Measurements from ENCODE around the gene HES3.

HES3 gene

GRCh38 chr1:6259491-6260362, 15.7 kb downstream of the HES3 start:
- peak overlapping the region; percentile 72 for H3K4me3 ChIP-seq (ENCODE audit: low read depth, low read length)

DNA sequence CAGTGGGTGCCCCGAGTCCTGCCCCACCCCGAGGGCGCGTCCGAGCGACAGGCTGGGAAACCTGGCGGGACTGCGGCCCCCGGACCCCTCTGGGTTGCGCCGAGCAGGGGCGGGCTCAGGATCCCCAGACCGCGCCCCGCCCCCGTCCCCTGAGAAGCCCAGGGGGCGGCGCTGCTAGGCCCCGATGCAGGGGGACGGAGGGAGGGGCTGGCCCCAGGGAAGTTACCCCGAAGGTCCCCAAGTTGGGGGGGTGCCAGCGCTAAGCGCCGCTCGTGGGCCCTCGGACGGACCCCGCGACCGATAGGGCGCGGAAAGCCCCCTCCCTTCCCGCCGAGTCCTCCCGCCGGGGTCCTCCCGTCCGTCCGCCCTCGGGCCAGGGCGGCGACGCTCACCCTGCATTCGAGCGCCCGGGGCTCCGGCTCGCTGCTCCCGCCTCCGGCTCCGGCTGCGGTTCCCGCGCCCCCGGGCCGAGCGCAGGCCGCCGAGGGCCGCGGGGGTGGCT, 16.5 kb downstream of the HES3 start:
- no peak for DNase-seq (ENCODE audit: low read depth)
- peak overlapping the region; percentile 72 for H3K4me3 ChIP-seq (ENCODE audit: low read depth, low read length)

More at GRCh38 chr1:6259491-6260362, 15.7 kb downstream of the HES3 start:
- peak; percentile 32 for DNase-seq (ENCODE audit: low read depth)

GRCh38 chr1:6260961-6261614, 17.1 kb downstream of the HES3 start, which contains the start of gene GPR153:
Gene GPR153, minus strand, starts transcription at chr1:6261098. Its CDS starts 6,193 bp downstream, at chr1:6254905.
- DNase-seq (ENCODE audit: low read depth): no peak
- H3K4me3 ChIP-seq (ENCODE audit: low read depth, low read length): peak within 1 kb of the TSS; percentile 72

- peak overlapping the region; percentile 50 for H3K4me3 ChIP-seq (ENCODE audit: low read depth, low read length)
- DNase-seq (ENCODE audit: low read depth): no peak
Measured at GRCh38 chr1:6261615-6261995, 17.6 kb downstream of the HES3 start.

DNA sequence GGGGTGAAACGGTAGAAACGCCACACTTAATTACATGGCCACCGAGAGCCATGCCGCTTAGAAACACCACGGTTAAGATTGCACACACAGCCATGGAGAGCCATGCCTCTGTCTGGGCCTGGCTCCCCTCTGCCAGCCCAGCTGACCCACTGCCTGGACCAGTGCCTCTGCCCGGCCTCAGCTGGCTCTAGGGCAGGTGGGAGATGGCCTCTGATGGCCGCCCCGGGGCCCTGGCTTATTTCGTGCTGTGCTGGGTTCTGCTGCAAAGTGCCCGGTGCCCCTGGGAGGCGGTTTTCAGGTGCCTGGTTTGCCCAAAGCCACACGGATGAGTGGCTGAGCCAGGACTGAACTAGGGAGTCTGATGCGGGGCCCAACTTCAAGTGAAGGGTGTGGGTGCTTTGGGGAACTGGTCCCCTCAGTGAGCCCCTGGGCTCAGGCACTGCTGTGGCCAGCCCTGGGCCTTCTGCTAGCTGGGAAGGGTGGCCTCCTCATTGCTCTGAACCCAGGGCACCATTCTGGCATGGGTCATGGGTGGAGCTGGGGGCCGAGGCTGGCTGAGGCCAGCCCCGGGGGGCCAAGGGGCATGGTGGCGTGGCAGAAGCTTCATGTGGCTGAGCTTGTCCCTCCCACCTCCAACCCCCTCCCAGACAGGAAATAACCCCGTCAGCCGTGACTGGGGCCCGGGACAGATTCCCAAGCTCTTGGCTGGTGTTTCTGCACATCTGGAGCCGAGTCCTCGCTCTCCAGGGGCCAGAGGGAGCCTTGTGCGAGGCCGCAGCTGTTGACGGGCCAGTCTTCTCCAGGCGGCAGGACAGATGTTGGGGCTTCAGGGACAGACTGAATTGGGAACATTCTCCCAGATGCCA, 18.8 kb downstream of the HES3 start:
- H3K4me3 ChIP-seq (ENCODE audit: low read depth, low read length): no peak overlapping the region
- no peak for DNase-seq (ENCODE audit: low read depth)

DNA sequence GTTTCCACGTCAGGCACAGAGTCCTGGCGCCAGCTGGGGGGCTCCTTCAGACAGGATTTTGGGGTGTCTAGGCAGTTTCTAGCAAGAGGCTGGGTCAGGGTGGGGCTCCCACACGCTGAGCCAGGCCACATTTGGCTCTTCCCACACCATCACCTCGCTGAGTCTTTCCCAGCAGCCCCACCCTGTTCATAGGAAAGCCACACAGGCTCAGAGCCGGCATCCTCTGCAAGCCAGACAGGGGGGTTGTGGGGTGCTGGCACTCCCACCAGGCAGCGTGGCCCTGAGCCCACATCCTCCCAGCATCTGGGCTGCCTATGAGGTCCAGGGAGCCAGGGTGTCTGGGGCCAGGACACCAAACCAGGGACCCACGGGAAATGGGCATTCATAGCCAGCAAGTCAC, 19.7 kb downstream of the HES3 start:
- DNase-seq (ENCODE audit: low read depth): no peak

DNA sequence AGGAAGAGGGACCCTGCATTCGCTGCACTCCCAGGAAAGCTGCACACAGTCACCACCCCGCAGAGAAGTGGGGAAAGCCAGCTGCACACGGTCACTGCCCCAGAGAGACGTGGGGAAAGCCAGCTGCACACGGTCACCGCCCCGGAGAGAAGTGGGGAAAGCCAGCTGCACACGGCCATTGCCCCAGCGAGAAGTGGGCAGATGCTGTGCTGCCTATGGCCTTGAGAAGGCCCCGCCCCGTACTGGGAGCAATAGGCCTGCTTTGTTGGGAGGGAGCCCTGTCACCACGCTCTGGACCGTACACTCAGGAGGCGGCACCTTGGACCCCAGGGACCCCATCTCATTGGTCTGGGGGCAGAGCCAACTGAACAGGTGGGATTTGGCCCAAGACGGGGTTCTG, 21.2 kb downstream of the HES3 start:
- no peak overlapping the region for H3K4me3 ChIP-seq (ENCODE audit: low read depth, low read length)
- no peak for DNase-seq (ENCODE audit: low read depth)

More for the DNA sequence above, 19.7 kb downstream of the HES3 start:
- no peak overlapping the region for H3K4me3 ChIP-seq (ENCODE audit: low read depth, low read length)

DNA sequence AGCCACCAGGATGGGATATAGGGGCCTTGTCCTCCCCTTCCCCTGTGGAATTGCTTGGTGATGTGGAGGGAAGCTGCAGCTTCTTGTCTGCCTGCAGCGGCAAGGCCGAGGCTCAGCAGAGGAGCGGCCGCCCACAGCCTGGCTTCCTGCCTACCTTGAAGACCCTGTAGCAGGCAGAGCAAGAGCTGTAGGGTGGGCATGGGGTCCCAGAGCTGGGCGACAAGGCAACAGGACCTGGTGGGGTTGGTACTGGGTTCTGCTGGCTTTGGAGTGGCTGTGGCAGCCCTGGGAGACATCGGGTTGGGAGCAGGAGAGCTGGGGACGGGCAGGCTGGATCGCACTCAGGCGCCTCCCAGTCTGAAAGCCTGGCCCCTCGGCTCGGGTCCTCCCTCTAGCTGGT, 22.7 kb downstream of the HES3 start:
- no peak overlapping the region for H3K4me3 ChIP-seq (ENCODE audit: low read depth, low read length)
- no peak for DNase-seq (ENCODE audit: low read depth)

- no peak for DNase-seq (ENCODE audit: low read depth)
- H3K4me3 ChIP-seq (ENCODE audit: low read depth, low read length): no peak overlapping the region
Measured at GRCh38 chr1:6267686-6268322, 23.8 kb downstream of the HES3 start.

DNA sequence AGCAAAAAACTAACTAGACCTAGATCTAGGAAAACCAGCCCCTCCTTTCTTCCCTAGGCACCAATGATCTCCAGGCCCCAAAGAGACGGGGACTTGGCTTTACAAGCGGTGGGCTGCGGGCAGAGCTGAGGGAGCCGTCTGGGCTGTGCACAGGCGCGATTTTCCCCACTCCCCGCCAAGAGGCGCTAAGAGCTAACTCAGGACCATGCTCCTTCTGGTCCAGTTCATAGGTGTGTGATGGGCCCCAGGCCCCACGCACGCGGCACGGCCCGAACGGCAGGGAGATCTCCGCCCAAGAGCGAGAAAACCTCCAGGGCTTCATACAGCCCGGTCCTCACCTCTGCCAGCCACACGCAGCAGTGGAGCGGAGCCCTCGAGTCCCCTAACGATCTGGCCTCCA, 24.4 kb downstream of the HES3 start:
- no peak for DNase-seq (ENCODE audit: low read depth)
- H3K4me3 ChIP-seq (ENCODE audit: low read depth, low read length): no peak overlapping the region

DNA sequence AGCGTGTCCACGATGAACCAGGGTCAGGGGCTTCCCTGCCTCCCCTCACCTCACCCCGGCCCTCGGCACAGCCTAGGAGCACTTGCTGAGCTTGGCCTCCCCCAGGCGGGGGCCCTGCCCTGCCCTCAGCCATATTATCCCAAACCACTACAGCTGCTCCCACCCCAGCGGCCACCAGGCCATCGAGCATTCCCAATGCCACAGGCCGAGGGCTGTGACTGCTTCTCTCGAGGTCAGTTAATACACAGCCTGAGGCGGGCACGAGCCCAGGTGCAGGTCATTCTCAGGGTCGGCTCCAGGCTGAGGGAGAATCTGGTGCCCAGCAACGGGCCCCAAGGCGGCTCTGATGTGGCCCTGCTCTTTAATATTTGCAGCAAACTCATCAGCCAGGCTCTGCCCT, 25.3 kb downstream of the HES3 start:
- H3K4me3 ChIP-seq (ENCODE audit: low read depth, low read length): no peak overlapping the region

GRCh38 chr1:6269720-6270400, 25.9 kb downstream of the HES3 start:
- DNase-seq (ENCODE audit: low read depth): no peak
- no peak overlapping the region for H3K4me3 ChIP-seq (ENCODE audit: low read depth, low read length)

More for the DNA sequence above, 25.3 kb downstream of the HES3 start:
- DNase-seq (ENCODE audit: low read depth): no peak

DNA sequence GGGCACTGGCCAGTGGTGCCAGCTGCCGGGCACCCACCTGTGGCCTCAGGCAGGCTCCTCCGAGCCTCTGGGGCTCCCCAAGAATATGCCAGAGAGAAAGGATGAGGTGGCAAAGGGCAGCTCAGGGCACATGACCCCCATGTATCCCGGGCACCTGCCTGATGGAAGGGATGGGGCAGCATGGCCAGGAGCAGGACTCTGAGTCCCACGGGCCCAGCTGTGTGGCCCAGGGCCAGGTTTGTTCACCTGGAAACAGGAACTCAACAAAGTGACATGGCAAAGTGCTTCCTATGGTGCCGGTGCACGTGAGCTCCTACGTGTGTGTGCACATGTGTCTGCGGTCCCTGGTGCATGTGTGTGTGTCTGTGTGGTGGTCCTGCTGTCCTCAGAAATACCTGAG, 26.4 kb downstream of the HES3 start:
- H3K4me3 ChIP-seq (ENCODE audit: low read depth, low read length): no peak overlapping the region
- DNase-seq (ENCODE audit: low read depth): no peak

DNA sequence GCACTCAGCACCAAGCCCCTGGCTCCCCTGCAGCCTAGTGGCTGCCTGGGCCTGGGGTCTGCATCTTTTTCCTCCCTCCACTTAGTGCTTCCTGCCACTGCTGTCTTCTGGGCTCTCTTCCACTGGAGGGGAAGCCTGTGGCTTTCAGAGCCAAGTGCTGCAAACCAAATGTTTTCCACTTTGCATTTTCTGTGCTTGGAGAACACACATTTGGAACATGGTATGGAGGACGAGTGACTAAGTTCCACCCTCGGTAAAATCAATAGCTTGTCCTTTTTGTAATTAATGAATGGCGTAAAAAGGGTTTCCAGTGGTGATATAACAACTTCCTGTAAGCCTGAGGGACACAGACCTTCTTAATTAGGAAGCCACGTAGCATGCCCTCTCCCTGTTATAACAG, 27.0 kb downstream of the HES3 start:
- no peak for DNase-seq (ENCODE audit: low read depth)

GRCh38 chr1:6271554-6271953, 27.6 kb downstream of the HES3 start:
- no peak for DNase-seq (ENCODE audit: low read depth)
- no peak overlapping the region for H3K4me3 ChIP-seq (ENCODE audit: low read depth, low read length)

More for the DNA sequence above, 27.0 kb downstream of the HES3 start:
- no peak overlapping the region for H3K4me3 ChIP-seq (ENCODE audit: low read depth, low read length)

DNA sequence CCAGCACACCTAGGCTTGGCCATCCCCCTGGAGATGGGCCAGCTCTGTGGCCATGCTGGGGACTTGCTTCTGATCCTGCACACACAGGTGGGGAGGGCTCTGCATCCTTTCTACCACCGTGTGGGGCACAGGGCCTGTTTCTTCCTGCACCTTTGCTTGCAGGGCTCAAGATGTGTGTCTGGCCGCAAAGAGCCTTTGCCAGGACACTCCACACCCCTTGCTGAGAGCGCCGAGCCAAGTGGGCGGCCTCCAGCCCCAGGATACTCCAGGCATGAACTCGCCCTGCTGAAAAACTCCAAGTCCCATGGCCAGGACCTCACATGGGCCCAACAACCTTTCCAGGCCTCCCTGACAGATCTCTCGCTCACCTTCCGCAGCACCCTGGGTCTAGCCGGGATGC, 28.5 kb downstream of the HES3 start:
- H3K4me3 ChIP-seq (ENCODE audit: low read depth, low read length): no peak overlapping the region
- DNase-seq (ENCODE audit: low read depth): no peak

DNA sequence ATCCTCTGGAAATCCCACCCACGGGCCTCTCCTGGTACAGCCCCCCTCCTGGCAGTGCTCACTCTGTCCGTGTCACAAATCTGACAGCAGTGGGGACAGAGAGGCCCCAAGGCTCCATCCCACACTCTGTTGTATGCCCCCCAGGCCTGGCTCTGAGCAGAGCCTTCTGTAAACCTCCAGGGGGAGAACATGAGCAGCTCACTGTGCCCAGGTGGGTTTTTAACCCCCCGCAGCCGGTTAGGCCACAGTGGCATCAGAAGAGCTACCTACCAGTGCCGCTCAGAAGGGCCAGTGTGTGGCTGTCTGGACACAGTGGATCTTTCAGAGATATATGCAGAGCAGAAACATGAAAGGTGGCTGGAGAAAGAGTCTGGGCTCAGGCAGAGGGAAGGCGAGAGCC, 28.9 kb downstream of the HES3 start:
- H3K4me3 ChIP-seq (ENCODE audit: low read depth, low read length): no peak overlapping the region
- DNase-seq (ENCODE audit: low read depth): no peak

GRCh38 chr1:6273380-6273891, 29.5 kb downstream of the HES3 start:
- peak; percentile 34 for DNase-seq (ENCODE audit: low read depth)
- no peak overlapping the region for H3K4me3 ChIP-seq (ENCODE audit: low read depth, low read length)
